SU-DHL-6 (cell line): ENCODE results near the gene LYZL2.

Source experiments
- EZH2phosphoT487 ChIP-seq: fragments of 200-600 bp; sonication (generic), shearing (Covaris generic); conservative IDR thresholded peaks from 2 replicates; pipeline ENCODE4 v1.6.1; 2018; ENCODE audit warnings: mild to moderate bottlenecking, antibody characterized with exemption, low read length, moderate library complexity, mixed read lengths
- TF ChIP-seq, protein P1 (sequence below): fragments of 200-600 bp; sonication (generic); IDR thresholded peaks from one replicate; pipeline ENCODE4 v1.5.1; 2017; ENCODE audit warnings: antibody characterized with exemption, mild to moderate bottlenecking, low read length, moderate library complexity; ENCODE audit not compliant: insufficient read depth, poor library complexity, severe bottlenecking

- TF ChIP-seq, protein P1, sequence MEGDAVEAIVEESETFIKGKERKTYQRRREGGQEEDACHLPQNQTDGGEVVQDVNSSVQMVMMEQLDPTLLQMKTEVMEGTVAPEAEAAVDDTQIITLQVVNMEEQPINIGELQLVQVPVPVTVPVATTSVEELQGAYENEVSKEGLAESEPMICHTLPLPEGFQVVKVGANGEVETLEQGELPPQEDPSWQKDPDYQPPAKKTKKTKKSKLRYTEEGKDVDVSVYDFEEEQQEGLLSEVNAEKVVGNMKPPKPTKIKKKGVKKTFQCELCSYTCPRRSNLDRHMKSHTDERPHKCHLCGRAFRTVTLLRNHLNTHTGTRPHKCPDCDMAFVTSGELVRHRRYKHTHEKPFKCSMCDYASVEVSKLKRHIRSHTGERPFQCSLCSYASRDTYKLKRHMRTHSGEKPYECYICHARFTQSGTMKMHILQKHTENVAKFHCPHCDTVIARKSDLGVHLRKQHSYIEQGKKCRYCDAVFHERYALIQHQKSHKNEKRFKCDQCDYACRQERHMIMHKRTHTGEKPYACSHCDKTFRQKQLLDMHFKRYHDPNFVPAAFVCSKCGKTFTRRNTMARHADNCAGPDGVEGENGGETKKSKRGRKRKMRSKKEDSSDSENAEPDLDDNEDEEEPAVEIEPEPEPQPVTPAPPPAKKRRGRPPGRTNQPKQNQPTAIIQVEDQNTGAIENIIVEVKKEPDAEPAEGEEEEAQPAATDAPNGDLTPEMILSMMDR, result no peak
- TF ChIP-seq EZH2phosphoT487, result no peak
These were observed 42.7 kb downstream of the LYZL2 start for GRCh38 chr10:30586828-30587227.
